Vagina (tissue), 2 donors: ENCODE measurements around the gene HDGFL2. TPM values are rescaled to one million over a fixed set of nuclear protein-coding genes. Genes with fewer than 3 reads are reported as not detected.

Experiments
- DNase-seq, 2 donors: peaks; one replicate each; pipeline ENCODE4 v3.0.0-alpha.2; 2017; ENCODE audit errors: extremely low spot score in 2 of 2
- H3K27ac ChIP-seq: fragments of 200-600 bp; sonication (generic); one replicate; pipeline ENCODE4 v1.5.1; 2019
- H3K27me3 ChIP-seq: fragments of 200-600 bp; sonication (generic); one replicate; pipeline ENCODE4 v1.5.1; 2019
- H3K36me3 ChIP-seq, 2 donors: fragments of 200-600 bp; sonication (generic); one replicate each; pipeline ENCODE4 v1.5.1; 2017 to 2019
- H3K4me1 ChIP-seq: fragments of 200-600 bp; sonication (generic); one replicate; pipeline ENCODE4 v1.5.1; 2019
- H3K4me3 ChIP-seq, 2 donors: fragments of 200-600 bp; sonication (generic); 1 replicate in 1 of 2; 2 replicates in 1 of 2; pipeline ENCODE4 v1.5.1; 2016 to 2019
- H3K9me3 ChIP-seq: fragments of 200-600 bp; sonication (generic); one replicate; pipeline ENCODE4 v1.5.1; 2019
- POLR2A ChIP-seq, 2 donors: fragments of 450-650 bp; IDR thresholded peaks; one replicate each; pipeline ENCODE4 v1.6.1; 2017; ENCODE audit warnings: antibody characterized with exemption in 2 of 2, mild to moderate bottlenecking in 2 of 2, moderate library complexity in 2 of 2
- POLR2AphosphoS5 ChIP-seq, 2 donors: sonication (generic); formaldehyde crosslinking; IDR thresholded peaks; one replicate each; pipeline ENCODE4 v1.9.0; 2017; ENCODE audit warnings: antibody characterized with exemption in 2 of 2, mild to moderate bottlenecking in 2 of 2, low read depth in 1 of 2; ENCODE audit not compliant: insufficient read depth in 1 of 2
- intact Hi-C: fragments of 100-400 bp; cut with DNase I; formaldehyde crosslinking; loops from one replicate; pipeline ENCODE4 v1.15.1; 2023
- microRNA-seq: library from miRNA; unstranded; fragments of <30 nt; microRNA quantifications from one replicate; pipeline ENCODE4, GENCODE V29; 2017; ENCODE audit warnings: borderline number of aligned reads, borderline replicate concordance
- small RNA-seq: library from RNA; depleted of rRNA; stranded (forward); fragments of <200 nt; gene quantifications from one replicate; pipeline ENCODE3, GENCODE V24; 2016
- total RNA-seq: library from RNA; depleted of rRNA; stranded (reverse); fragments of >200 nt; gene quantifications from one replicate; pipeline ENCODE4 v1.2.3, GENCODE V29; 2016
- TF ChIP-seq, protein P1 (sequence below), 3 experiments: fragments of 450-650 bp in 2 of 3; fragments of 200-600 bp in 1 of 3; sonication (generic) in 1 of 3; IDR thresholded peaks; one replicate each; pipeline ENCODE4 v1.5.1; 2017 to 2019; ENCODE audit warnings: antibody characterized with exemption in 3 of 3, mild to moderate bottlenecking in 2 of 3, moderate library complexity in 2 of 3

HDGFL2 gene
- total RNA-seq, 1 donor from 2014 or later: 33.1 TPM

DNA sequence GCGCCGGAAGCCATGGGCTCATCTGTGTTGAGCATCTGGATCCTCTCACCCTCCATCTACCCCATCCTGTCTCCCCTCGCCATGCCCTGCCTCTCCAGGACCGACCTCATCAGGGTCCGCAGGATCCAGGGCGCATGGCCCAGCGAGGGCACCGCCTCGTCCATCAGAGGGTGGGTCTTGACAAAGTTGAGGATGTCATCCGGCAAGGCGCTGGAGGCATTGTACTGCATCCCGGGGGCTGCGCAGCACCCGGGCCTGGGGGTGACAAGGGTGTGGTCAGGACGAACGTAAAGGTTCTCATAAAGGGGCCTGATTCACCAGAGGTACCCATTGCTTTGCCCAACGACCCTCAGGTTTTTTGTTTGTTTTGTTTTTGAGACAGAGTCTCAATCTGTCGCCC lies 77.9 kb downstream of the HDGFL2 start:
- no peak overlapping the region for H3K4me3 ChIP-seq
- no peak for DNase-seq
- TF ChIP-seq POLR2AphosphoS5 (IDR thresholded peaks at IDR 0.05; ENCODE audit: insufficient read depth in 1 of 2, low read depth in 1 of 2): no peak
- no peak for TF ChIP-seq POLR2A (IDR thresholded peaks at IDR 0.05)
- TF ChIP-seq, protein P1, sequence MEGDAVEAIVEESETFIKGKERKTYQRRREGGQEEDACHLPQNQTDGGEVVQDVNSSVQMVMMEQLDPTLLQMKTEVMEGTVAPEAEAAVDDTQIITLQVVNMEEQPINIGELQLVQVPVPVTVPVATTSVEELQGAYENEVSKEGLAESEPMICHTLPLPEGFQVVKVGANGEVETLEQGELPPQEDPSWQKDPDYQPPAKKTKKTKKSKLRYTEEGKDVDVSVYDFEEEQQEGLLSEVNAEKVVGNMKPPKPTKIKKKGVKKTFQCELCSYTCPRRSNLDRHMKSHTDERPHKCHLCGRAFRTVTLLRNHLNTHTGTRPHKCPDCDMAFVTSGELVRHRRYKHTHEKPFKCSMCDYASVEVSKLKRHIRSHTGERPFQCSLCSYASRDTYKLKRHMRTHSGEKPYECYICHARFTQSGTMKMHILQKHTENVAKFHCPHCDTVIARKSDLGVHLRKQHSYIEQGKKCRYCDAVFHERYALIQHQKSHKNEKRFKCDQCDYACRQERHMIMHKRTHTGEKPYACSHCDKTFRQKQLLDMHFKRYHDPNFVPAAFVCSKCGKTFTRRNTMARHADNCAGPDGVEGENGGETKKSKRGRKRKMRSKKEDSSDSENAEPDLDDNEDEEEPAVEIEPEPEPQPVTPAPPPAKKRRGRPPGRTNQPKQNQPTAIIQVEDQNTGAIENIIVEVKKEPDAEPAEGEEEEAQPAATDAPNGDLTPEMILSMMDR (IDR thresholded peaks at IDR 0.05): no peak
- intact Hi-C loops: no loop called here
- no peaks in the 10 kb centered on the region for H3K27me3 ChIP-seq
- H3K36me3 ChIP-seq: no peaks in the 10 kb centered on the region
- no peaks in the 10 kb centered on the region for H3K4me1 ChIP-seq
- H3K9me3 ChIP-seq: no peaks in the 10 kb centered on the region
- no peak overlapping the region for H3K27ac ChIP-seq

DNA sequence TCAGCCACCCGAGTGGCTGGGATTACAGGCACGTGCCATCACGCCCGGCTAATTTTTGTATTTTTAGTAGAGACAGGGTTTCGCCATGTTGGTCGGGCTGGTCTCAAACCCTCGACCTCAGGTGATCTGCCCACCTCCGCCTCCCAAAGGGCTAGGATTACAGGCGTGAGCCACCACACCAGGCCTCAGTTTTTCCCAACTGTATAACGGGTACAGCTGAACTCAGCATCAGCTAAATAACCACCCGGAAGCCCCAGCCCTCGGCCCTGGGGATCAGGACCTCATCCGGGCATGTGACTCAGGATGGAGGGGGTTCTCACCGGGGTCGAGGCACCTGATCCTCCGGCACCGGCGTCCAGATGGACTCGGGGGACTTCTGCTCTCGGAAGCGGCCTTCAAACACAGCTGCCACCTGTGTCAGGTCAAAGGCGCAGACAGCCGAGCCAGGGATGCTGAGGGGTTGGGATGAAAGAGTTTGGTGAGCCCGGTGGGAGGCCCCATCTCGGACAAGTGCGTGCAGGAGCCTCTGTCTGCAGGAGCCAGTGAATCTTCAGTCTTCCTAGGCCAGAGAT lies 78.5 kb downstream of the HDGFL2 start:
- no peak overlapping the region for H3K4me3 ChIP-seq
- no peaks in the 10 kb centered on the region for H3K9me3 ChIP-seq
- intact Hi-C loops: no loop called here
- no peaks in the 10 kb centered on the region for H3K36me3 ChIP-seq
- no peak overlapping the region for H3K27ac ChIP-seq
- H3K27me3 ChIP-seq: no peaks in the 10 kb centered on the region
- no peaks in the 10 kb centered on the region for H3K4me1 ChIP-seq
- no peak for TF ChIP-seq POLR2AphosphoS5 (IDR thresholded peaks at IDR 0.05; ENCODE audit: insufficient read depth in 1 of 2, low read depth in 1 of 2)
- no peak for TF ChIP-seq POLR2A (IDR thresholded peaks at IDR 0.05)
- TF ChIP-seq, protein P1 (IDR thresholded peaks at IDR 0.05): no peak
- DNase-seq: no peak

Small RNAs within 50 kb of the gene (microRNA-seq; reads per million reads assigned to microRNA genes)
- not detected for gene MIR4746

Small RNAs within 50 kb of the gene (small RNA-seq; reads per million reads assigned to genes)
- gene MIR4746: not detected

Other genes with a start within 250 kb of the HDGFL2 start
- gene EBI3, start 242.8 kb upstream of the HDGFL2 start, total RNA-seq: not detected
- gene YJU2, start 225.2 kb upstream of the HDGFL2 start, total RNA-seq: 19.9 TPM
- gene SHD, start 193.0 kb upstream of the HDGFL2 start, total RNA-seq: not detected
- gene TMIGD2, start 169.9 kb upstream of the HDGFL2 start, total RNA-seq: not detected
- 1.7 TPM for gene FSD1, start 167.7 kb upstream of the HDGFL2 start, total RNA-seq
- gene STAP2, start 133.5 kb upstream of the HDGFL2 start, total RNA-seq: 29.2 TPM
- gene MPND, start 128.7 kb upstream of the HDGFL2 start, total RNA-seq: 10.1 TPM
- gene SH3GL1, start 71.8 kb upstream of the HDGFL2 start, total RNA-seq: 65.6 TPM
- gene CHAF1A, start 69.7 kb upstream of the HDGFL2 start, total RNA-seq: 21.4 TPM
- 147 TPM for gene UBXN6, start 14.5 kb upstream of the HDGFL2 start, total RNA-seq
- 69.5 TPM for gene PLIN4, start 46.2 kb downstream of the HDGFL2 start, total RNA-seq
- 8.8 TPM for gene PLIN5, start 62.9 kb downstream of the HDGFL2 start, total RNA-seq
- gene LRG1, start 67.7 kb downstream of the HDGFL2 start, total RNA-seq: 6.9 TPM
- 8.3 TPM for gene SEMA6B, start 87.4 kb downstream of the HDGFL2 start, total RNA-seq
- 13.0 TPM for gene TNFAIP8L1, start 167.2 kb downstream of the HDGFL2 start, total RNA-seq
- 33.4 TPM for gene MYDGF, start 198.0 kb downstream of the HDGFL2 start, total RNA-seq